Neural crest cell (in vitro differentiated cells): ENCODE measurements around the gene ABI3. TPM values are rescaled to one million over a fixed set of nuclear protein-coding genes. Genes with fewer than 3 reads are reported as not detected.

Experiments
- DNase-seq: peaks from one replicate; pipeline ENCODE4 v3.0.0; 2021; ENCODE audit warnings: low read depth, mixed read lengths, low spot score
- H3K27ac Mint-ChIP-seq: one replicate; pipeline ENCODE4 v1.8.0; 2021; ENCODE audit warnings: mild to moderate bottlenecking, mixed read lengths; ENCODE audit not compliant: unreplicated experiment
- H3K27me3 Mint-ChIP-seq: 2 replicates; pipeline ENCODE4 v1.8.0; 2021; ENCODE audit warnings: low read depth, mild to moderate bottlenecking, mixed read lengths
- H3K36me3 Mint-ChIP-seq: 2 replicates; pipeline ENCODE4 v1.8.0; 2021; ENCODE audit warnings: low read depth, mild to moderate bottlenecking, mixed read lengths
- H3K4me1 Mint-ChIP-seq: 2 replicates; pipeline ENCODE4 v1.8.0; 2021; ENCODE audit warnings: mixed read lengths
- H3K4me3 Mint-ChIP-seq: one replicate; pipeline ENCODE4 v1.8.0; 2021; ENCODE audit warnings: mild to moderate bottlenecking, mixed read lengths
- H3K9me3 Mint-ChIP-seq: 2 replicates; pipeline ENCODE4 v1.8.0; 2021; ENCODE audit warnings: mixed read lengths
- total RNA-seq: library from RNA; stranded (reverse); gene quantifications from 2 replicates; pipeline ENCODE4 v1.2.1, GENCODE V29; 2021
- TF ChIP-seq, protein P1 (sequence below): fragments of 200-600 bp; sonication (generic); conservative IDR thresholded peaks from 2 replicates; pipeline ENCODE4 v1.5.0; 2021; ENCODE audit warnings: antibody characterized with exemption, mild to moderate bottlenecking

Gene ABI3
- total RNA-seq, 1 donor from 2014 or later, result 1.0 TPM

DNA sequence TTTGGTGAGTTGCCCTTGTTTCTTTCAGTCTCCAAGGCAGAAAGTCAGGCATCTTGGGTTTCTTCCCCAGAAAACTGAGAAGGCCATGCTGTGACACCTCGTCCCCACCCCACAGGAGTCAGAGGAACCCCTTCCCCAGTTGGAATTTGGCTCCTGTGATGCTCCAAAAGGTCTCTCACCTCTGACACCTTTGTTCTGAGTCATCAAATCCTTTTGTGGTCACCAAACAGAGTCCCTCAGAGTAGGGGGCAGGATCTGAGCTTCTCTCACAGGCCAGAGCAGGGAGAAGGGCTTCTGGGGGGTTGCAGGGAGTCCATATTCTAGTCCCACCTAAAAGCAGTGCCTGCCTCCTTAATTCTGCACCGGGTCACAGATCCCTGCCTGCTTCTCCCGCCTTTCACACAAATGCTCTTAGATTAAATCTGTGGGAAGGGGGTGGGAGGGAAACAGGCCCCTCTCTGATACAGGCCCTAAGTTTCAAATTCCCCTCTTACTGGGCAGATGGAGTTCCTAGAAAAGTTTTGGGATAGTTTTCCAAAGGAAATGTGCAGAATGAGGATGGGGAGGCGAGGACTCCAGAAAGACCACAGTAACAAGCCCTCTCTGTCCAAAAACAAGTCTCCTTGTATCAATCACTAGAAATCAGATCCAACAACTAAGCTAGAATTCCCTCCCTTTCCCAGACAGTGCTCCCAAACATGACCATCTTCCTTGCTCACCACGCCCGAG is 18.7 kb downstream of the ABI3 start:
- H3K27ac Mint-ChIP-seq, result no peak overlapping the region
- peaks cover 89% of the 10 kb centered on the region for H3K27me3 Mint-ChIP-seq
- DNase-seq, result no peak
- peak overlapping the region; percentile 72 for H3K4me3 Mint-ChIP-seq
- no peaks in the 10 kb centered on the region for H3K36me3 Mint-ChIP-seq
- H3K9me3 Mint-ChIP-seq, result no peaks in the 10 kb centered on the region
- TF ChIP-seq, protein P1, sequence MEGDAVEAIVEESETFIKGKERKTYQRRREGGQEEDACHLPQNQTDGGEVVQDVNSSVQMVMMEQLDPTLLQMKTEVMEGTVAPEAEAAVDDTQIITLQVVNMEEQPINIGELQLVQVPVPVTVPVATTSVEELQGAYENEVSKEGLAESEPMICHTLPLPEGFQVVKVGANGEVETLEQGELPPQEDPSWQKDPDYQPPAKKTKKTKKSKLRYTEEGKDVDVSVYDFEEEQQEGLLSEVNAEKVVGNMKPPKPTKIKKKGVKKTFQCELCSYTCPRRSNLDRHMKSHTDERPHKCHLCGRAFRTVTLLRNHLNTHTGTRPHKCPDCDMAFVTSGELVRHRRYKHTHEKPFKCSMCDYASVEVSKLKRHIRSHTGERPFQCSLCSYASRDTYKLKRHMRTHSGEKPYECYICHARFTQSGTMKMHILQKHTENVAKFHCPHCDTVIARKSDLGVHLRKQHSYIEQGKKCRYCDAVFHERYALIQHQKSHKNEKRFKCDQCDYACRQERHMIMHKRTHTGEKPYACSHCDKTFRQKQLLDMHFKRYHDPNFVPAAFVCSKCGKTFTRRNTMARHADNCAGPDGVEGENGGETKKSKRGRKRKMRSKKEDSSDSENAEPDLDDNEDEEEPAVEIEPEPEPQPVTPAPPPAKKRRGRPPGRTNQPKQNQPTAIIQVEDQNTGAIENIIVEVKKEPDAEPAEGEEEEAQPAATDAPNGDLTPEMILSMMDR, result no peak
- peaks cover 8% of the 10 kb centered on the region for H3K4me1 Mint-ChIP-seq

DNA sequence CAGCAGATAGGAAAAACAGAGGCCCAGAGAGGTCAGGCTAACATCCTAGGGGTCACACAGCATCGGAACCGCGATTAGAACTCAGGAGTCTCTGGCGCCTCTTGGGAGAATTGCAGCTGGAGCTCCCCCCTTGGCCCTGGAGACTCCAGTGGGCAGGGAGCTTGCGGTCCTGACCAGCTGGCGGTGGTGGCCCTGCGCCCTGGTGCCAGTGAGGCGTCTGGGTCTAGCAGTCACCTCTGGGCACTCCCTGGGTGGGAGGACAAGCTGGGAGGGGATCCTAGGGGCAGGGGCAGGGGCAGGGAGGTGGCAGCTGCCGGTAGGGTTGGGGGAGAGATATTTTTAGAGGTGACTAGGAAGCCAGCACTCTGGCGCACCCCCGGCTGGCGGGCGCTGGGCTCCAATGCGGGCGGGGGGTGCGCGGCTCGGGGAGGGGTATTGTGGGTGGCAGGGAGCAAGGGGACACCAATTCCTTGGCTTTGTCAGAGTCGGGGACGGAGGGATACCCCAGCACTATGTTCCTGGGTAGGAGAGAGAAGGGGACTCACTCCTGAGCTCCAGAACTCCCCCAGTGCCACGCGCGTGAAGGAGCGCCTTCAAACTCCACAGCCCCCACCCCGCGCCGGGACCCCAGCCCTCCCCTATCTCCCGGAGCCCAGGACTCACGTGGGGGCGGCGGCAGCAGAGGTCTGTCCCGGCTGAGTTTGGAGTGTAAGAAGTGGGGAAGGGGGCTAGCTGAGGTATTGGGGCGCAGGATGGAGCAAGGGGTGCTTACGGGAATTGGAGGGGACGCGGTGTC is 19.5 kb downstream of the ABI3 start:
- no peak for DNase-seq
- Mint-ChIP-seq H3K27ac (no peak overlapping the region), H3K4me3 (peak overlapping the region; percentile 78), H3K27me3 (peaks cover 83% of the 10 kb centered on the region), H3K36me3 (no peaks in the 10 kb centered on the region), H3K9me3 (no peaks in the 10 kb centered on the region), H3K4me1 (peaks cover 8% of the 10 kb centered on the region)
- TF ChIP-seq, protein P1, result no peak

DNA sequence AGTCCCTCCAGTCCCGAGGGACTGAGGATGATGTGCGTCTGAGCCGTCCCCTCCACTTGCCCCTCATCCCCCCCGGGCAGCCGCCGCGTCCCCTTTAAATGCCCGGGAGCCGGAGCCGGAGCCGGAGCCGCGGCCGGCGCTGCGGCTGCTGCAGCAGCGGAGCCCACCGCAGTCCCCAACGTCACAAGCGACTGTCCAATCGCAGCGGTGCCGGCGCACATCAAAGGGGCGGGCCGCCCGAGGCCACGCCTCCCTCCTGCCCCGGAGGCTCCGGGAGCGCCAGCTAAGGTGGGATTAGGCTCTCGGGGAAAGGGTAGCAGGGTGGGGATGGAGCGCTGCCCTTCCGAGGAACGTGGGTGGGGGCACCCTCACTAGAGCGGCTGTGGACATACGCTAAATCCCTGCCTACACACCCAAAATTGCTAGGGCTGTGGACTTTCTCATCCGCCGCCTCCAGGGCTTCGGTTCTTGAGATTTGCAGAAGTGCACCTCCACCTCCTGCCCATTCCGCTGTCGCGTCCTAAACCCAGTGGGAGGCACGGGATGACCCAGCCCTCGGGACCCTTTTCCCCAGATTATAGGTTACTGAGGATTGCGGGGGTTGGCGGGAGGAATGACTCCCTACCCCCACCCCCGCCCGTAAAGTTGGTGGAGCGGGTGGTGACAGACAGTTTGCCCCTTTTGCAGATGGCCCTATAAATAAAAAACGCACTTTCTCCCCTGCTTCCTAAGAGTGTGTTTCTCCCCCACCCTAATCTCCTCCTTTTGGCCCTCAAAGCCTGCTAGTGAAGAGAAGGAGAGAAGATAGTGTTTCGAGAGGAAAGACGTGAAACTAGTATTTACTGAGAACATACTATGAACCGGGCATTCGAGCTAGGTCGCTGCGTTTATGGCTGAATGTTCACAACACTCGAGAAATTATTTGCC is 20.4 kb downstream of the ABI3 start, which contains the start of gene PHOSPHO1:
TSS of gene PHOSPHO1 (minus strand) at position 152 of the 927 bp plus-strand sequence. CDS start 4,096 bp downstream, outside the sequence.
- Mint-ChIP-seq H3K4me3 (peak within 1 kb of the TSS; percentile 78), H3K27ac (no peak within 1 kb of the TSS), H3K9me3 (no peaks in the 10 kb centered on the region), H3K36me3 (no peaks in the 10 kb centered on the region), H3K27me3 (peaks cover 80% of the 10 kb centered on the region), H3K4me1 (peaks cover 8% of the 10 kb centered on the region)
- TF ChIP-seq, protein P1, result no peak
- DNase-seq, result peak; percentile 84

DNA sequence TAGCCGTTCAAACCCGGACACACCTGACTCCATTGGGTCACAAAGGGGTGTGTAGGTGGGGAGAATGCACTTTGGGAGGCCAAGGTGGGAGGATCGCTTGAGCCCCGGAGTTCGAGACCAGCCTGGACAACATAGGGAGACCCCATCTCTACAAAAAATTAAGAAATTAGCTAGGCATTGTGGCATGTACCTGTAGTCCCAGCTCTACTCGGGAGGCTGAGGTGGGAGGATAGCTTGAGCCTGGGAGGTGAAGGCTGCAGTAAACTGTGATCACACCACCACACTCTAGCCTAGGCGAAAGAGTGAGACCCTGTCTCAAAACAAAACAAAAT is 21.0 kb downstream of the ABI3 start:
- no peak for DNase-seq
- H3K4me3 Mint-ChIP-seq, result peak overlapping the region; percentile 78

More for the DNA sequence above, 21.0 kb downstream of the ABI3 start:
- H3K27me3 Mint-ChIP-seq, result peaks cover 74% of the 10 kb centered on the region
- H3K9me3 Mint-ChIP-seq, result no peaks in the 10 kb centered on the region
- H3K36me3 Mint-ChIP-seq, result no peaks in the 10 kb centered on the region
- peaks cover 8% of the 10 kb centered on the region for H3K4me1 Mint-ChIP-seq
- TF ChIP-seq, protein P1, result no peak
- H3K27ac Mint-ChIP-seq, result no peak overlapping the region
